Measurements from ENCODE around the gene AKR1C8. TPM values are rescaled to one million over a fixed set of nuclear protein-coding genes. Genes with fewer than 3 reads are reported as not detected.
"Not testable (repeated sequence)": the region's sequence is repeated elsewhere in the genome, so short reads cannot be mapped to it uniquely, and the experiment has no call there.

Gene AKR1C8
- total RNA-seq, 1 donor, result not detected

- no peak for DNase-seq (ENCODE audit: low read depth)
- H3K4me3 ChIP-seq (ENCODE audit: low read depth, low read length), result no peak overlapping the region
- TF ChIP-seq CTCF (IDR thresholded peaks at IDR 0.05; ENCODE audit: insufficient read depth, low read depth, low read length), result no peak
Observed at GRCh38 chr10:5195727-5196374, 10.9 kb upstream of the AKR1C8 start.

GRCh38 chr10:5194431-5194830, 9.5 kb upstream of the AKR1C8 start:
- TF ChIP-seq CTCF (IDR thresholded peaks at IDR 0.05; ENCODE audit: insufficient read depth, low read depth, low read length), result no peak
- H3K4me3 ChIP-seq (ENCODE audit: low read depth, low read length), result no peak overlapping the region
- no peak for DNase-seq (ENCODE audit: low read depth)

- no peak for DNase-seq (ENCODE audit: low read depth)
- TF ChIP-seq CTCF (IDR thresholded peaks at IDR 0.05; ENCODE audit: insufficient read depth, low read depth, low read length), result no peak
- no peak overlapping the region for H3K4me3 ChIP-seq (ENCODE audit: low read depth, low read length)
Observed at GRCh38 chr10:5188358-5188757, 3.4 kb upstream of the AKR1C8 start.

GRCh38 chr10:5187867-5188266, 2.9 kb upstream of the AKR1C8 start:
- TF ChIP-seq CTCF (IDR thresholded peaks at IDR 0.05; ENCODE audit: insufficient read depth, low read depth, low read length), result no peak
- DNase-seq (ENCODE audit: low read depth), result no peak
- no peak overlapping the region for H3K4me3 ChIP-seq (ENCODE audit: low read depth, low read length)

GRCh38 chr10:5183923-5184322, 1.0 kb downstream of the AKR1C8 start:
- no peak for TF ChIP-seq CTCF (IDR thresholded peaks at IDR 0.05; ENCODE audit: insufficient read depth, low read depth, low read length)
- H3K4me3 ChIP-seq (ENCODE audit: low read depth, low read length), result no peak overlapping the region
- DNase-seq (ENCODE audit: low read depth), result no peak

GRCh38 chr10:5180503-5180902, 4.4 kb downstream of the AKR1C8 start:
- DNase-seq (ENCODE audit: low read depth); H3K4me3 ChIP-seq (ENCODE audit: low read depth, low read length): not testable (repeated sequence)

- not testable (repeated sequence) for DNase-seq (ENCODE audit: low read depth); H3K4me3 ChIP-seq (ENCODE audit: low read depth, low read length)
Observed at GRCh38 chr10:5175581-5175980, 9.4 kb downstream of the AKR1C8 start.

GRCh38 chr10:5168897-5169420, 16.0 kb downstream of the AKR1C8 start:
- no peak for DNase-seq (ENCODE audit: low read depth)
- no peak overlapping the region for H3K4me3 ChIP-seq (ENCODE audit: low read depth, low read length)
- no peak for TF ChIP-seq CTCF (IDR thresholded peaks at IDR 0.05; ENCODE audit: insufficient read depth, low read depth, low read length)
